ENCODE results near the gene HOXC12.

Gene HOXC12

GRCh38 chr12:53975064-53975471 lies 20.4 kb downstream of the HOXC12 start:
- H3K36me3 ChIP-seq (ENCODE audit: insufficient read depth, low read length): no peaks in the 10 kb centered on the region
- 5% methylated on average over 25 of the region's 25 CpGs for whole genome bisulfite sequencing
- H3K4me1 ChIP-seq (ENCODE audit: insufficient read depth, low read length): no peaks in the 10 kb centered on the region; the same call in 1 of the 2 replicates
- H3K9ac ChIP-seq (ENCODE audit: low read depth, low read length): no peak overlapping the region
- no peak overlapping the region for H3K27ac ChIP-seq (ENCODE audit: low read depth, low read length)
- peaks cover 100% of the 10 kb centered on the region for H3K27me3 ChIP-seq (ENCODE audit: insufficient read depth, low read length)
- H3K9me3 ChIP-seq (ENCODE audit: insufficient read depth, low read depth, low read length): no peaks in the 10 kb centered on the region
- H3K4me3 ChIP-seq (ENCODE audit: low read length): no peak overlapping the region

- Histone ChIP-seq H3K9me3 (ENCODE audit: insufficient read depth, low read depth, low read length) (no peaks in the 10 kb centered on the region), H3K27ac (ENCODE audit: low read depth, low read length) (no peak overlapping the region), H3K4me1 (ENCODE audit: insufficient read depth, low read length) (no peaks in the 10 kb centered on the region; the same call in 1 of the 2 replicates), H3K9ac (ENCODE audit: low read depth, low read length) (no peak overlapping the region), H3K27me3 (ENCODE audit: insufficient read depth, low read length) (peaks cover 100% of the 10 kb centered on the region), H3K4me3 (ENCODE audit: low read length) (no peak overlapping the region), H3K36me3 (ENCODE audit: insufficient read depth, low read length) (no peaks in the 10 kb centered on the region)
- 13% methylated on average over 31 of the region's 31 CpGs for WGBS
These were observed 20.9 kb downstream of the HOXC12 start for GRCh38 chr12:53975479-53976152.

GRCh38 chr12:53976172-53976822 lies 21.6 kb downstream of the HOXC12 start:
- Histone ChIP-seq H3K27me3 (ENCODE audit: insufficient read depth, low read length) (peaks cover 100% of the 10 kb centered on the region), H3K9me3 (ENCODE audit: insufficient read depth, low read depth, low read length) (no peaks in the 10 kb centered on the region), H3K27ac (ENCODE audit: low read depth, low read length) (no peak overlapping the region), H3K9ac (ENCODE audit: low read depth, low read length) (no peak overlapping the region), H3K4me1 (ENCODE audit: insufficient read depth, low read length) (no peaks in the 10 kb centered on the region; the same call in 1 of the 2 replicates), H3K4me3 (ENCODE audit: low read length) (no peak overlapping the region), H3K36me3 (ENCODE audit: insufficient read depth, low read length) (no peaks in the 10 kb centered on the region)
- 19% methylated on average over 17 of the region's 21 CpGs for WGBS

- H3K9me3 ChIP-seq (ENCODE audit: insufficient read depth, low read depth, low read length): no peaks in the 10 kb centered on the region
- peaks cover 100% of the 10 kb centered on the region for H3K27me3 ChIP-seq (ENCODE audit: insufficient read depth, low read length)
- H3K36me3 ChIP-seq (ENCODE audit: insufficient read depth, low read length): no peaks in the 10 kb centered on the region
- 25% methylated on average over 6 of the region's 9 CpGs for WGBS
- H3K9ac ChIP-seq (ENCODE audit: low read depth, low read length): no peak overlapping the region
- no peak overlapping the region for H3K27ac ChIP-seq (ENCODE audit: low read depth, low read length)
- no peaks in the 10 kb centered on the region; the same call in 1 of the 2 replicates for H3K4me1 ChIP-seq (ENCODE audit: insufficient read depth, low read length)
- no peak overlapping the region for H3K4me3 ChIP-seq (ENCODE audit: low read length)
These were observed 22.3 kb downstream of the HOXC12 start for GRCh38 chr12:53976823-53977595.

GRCh38 chr12:53977596-53978445 lies 23.1 kb downstream of the HOXC12 start:
- Histone ChIP-seq H3K9me3 (ENCODE audit: insufficient read depth, low read depth, low read length) (no peaks in the 10 kb centered on the region), H3K9ac (ENCODE audit: low read depth, low read length) (no peak overlapping the region), H3K27me3 (ENCODE audit: insufficient read depth, low read length) (peaks cover 100% of the 10 kb centered on the region), H3K4me3 (ENCODE audit: low read length) (no peak overlapping the region), H3K27ac (ENCODE audit: low read depth, low read length) (no peak overlapping the region), H3K36me3 (ENCODE audit: insufficient read depth, low read length) (no peaks in the 10 kb centered on the region), H3K4me1 (ENCODE audit: insufficient read depth, low read length) (no peaks in the 10 kb centered on the region; the same call in 1 of the 2 replicates)
- WGBS: 25% methylated on average over 11 of the region's 11 CpGs

- Histone ChIP-seq H3K9ac (ENCODE audit: low read depth, low read length) (no peak overlapping the region), H3K9me3 (ENCODE audit: insufficient read depth, low read depth, low read length) (no peaks in the 10 kb centered on the region), H3K4me3 (ENCODE audit: low read length) (no peak overlapping the region), H3K27ac (ENCODE audit: low read depth, low read length) (no peak overlapping the region), H3K36me3 (ENCODE audit: insufficient read depth, low read length) (no peaks in the 10 kb centered on the region), H3K4me1 (ENCODE audit: insufficient read depth, low read length) (no peaks in the 10 kb centered on the region; the same call in 1 of the 2 replicates), H3K27me3 (ENCODE audit: insufficient read depth, low read length) (peaks cover 100% of the 10 kb centered on the region)
- WGBS: 26% methylated on average over 13 of the region's 15 CpGs
These were observed 24.0 kb downstream of the HOXC12 start for GRCh38 chr12:53978477-53979356.

- H3K27me3 ChIP-seq (ENCODE audit: insufficient read depth, low read length): peaks cover 100% of the 10 kb centered on the region
- H3K4me1 ChIP-seq (ENCODE audit: insufficient read depth, low read length): no peaks in the 10 kb centered on the region; the same call in 1 of the 2 replicates
- WGBS: 25% methylated on average over 7 of the region's 7 CpGs
- no peak overlapping the region for H3K27ac ChIP-seq (ENCODE audit: low read depth, low read length)
- H3K4me3 ChIP-seq (ENCODE audit: low read length): no peak overlapping the region
- H3K9me3 ChIP-seq (ENCODE audit: insufficient read depth, low read depth, low read length): no peaks in the 10 kb centered on the region
- H3K9ac ChIP-seq (ENCODE audit: low read depth, low read length): no peak overlapping the region
- H3K36me3 ChIP-seq (ENCODE audit: insufficient read depth, low read length): no peaks in the 10 kb centered on the region
These were observed 25.6 kb downstream of the HOXC12 start for GRCh38 chr12:53980104-53980801.

- no peak overlapping the region for H3K4me3 ChIP-seq (ENCODE audit: low read length)
- 46% methylated on average over 15 of the region's 15 CpGs for WGBS
- H3K36me3 ChIP-seq (ENCODE audit: insufficient read depth, low read length): no peaks in the 10 kb centered on the region
- H3K27me3 ChIP-seq (ENCODE audit: insufficient read depth, low read length): peaks cover 100% of the 10 kb centered on the region
- H3K27ac ChIP-seq (ENCODE audit: low read depth, low read length): no peak overlapping the region
- H3K9ac ChIP-seq (ENCODE audit: low read depth, low read length): no peak overlapping the region
- no peaks in the 10 kb centered on the region; the same call in 1 of the 2 replicates for H3K4me1 ChIP-seq (ENCODE audit: insufficient read depth, low read length)
- H3K9me3 ChIP-seq (ENCODE audit: insufficient read depth, low read depth, low read length): no peaks in the 10 kb centered on the region
These were observed 26.2 kb downstream of the HOXC12 start for GRCh38 chr12:53980802-53981496.
